NCI-H128 (cell line): Measurements from ENCODE around the gene KLHL29.

Experiments used
- DNase-seq: peaks from one replicate; lab custom pipeline; 2025; ENCODE audit not compliant: unreplicated experiment; lab: John Stamatoyannopoulos, UW

KLHL29 gene

DNA sequence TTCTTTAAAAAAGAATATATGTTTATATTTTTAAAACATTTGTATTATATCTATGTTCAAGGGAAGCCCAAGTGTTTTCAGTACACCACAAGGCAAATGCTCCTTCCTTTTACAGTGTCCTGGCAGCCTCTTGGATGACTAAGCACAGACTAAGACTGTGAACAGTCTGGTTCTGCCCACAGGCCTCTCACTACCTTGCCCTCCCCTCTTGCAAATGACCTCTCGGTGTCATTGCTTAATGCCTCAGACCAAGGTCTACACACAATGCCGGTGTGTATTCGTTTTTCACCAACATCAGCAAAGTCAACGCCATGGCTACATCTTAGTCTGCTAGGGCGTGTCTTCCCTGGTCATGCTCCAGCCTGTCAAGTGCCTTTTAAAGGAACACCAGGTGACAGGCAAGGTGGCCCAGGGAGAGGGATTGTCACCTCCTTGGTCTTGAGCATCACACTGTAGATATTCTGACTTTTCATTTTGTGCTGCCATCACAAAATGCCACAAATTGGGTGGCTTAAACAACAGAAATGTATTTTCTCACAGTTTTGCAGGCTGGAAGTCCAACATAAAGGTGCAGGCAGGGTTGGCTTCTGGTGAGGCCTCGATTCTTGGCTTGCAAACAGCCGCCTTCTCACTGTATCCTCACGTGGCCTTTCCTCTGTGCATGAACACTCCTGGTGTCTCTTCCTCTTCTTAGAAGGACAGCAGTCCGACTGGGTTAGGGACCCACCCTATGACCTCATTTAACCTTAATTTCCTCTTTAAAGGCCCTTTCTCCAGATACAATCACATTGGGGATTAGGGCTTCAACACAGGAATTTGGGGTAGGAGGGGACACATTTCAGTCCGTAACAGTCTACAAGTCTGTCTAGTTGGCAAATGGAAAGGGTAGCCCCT, 266.5 kb downstream of the KLHL29 start:
- no peak for DNase-seq

GRCh38 chr2:23653326-23653725, 268.3 kb downstream of the KLHL29 start:
- no peak for DNase-seq

GRCh38 chr2:23654756-23655155, 269.8 kb downstream of the KLHL29 start:
- no peak for DNase-seq

DNA sequence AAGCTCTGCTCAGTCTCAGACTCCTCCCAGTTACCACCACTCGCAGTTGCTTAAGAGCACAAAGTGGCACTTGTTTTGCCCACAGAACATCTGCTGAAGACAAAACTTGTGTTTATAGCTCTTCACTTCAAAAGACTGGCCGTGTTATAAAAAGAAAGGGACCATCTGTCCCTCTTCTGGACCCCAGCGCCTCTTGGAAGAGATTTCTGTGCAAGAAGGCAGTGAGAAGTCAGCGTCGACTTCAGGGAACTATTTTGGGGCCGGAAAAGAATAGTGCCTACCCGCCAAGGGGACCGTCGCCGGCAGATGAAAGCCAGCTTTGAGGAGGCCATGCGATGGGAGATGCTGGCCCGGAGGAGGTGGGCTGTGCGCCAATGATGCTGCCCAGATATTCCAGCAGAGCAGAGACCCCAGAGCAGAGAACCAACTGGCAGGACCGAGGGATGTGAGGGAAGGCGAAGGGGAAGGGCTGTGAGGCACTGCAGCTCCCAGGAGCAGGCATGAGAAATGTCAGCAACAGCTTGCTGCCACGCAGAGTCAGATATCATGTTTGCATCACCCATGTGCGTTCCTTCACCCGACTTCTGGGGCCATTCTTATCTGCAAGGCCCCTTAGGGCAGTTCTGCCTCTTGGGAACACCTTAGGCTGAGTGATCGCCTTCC, 271.1 kb downstream of the KLHL29 start:
- no peak for DNase-seq

- no peak for DNase-seq
These were observed 271.6 kb downstream of the KLHL29 start for GRCh38 chr2:23656597-23656973.

DNA sequence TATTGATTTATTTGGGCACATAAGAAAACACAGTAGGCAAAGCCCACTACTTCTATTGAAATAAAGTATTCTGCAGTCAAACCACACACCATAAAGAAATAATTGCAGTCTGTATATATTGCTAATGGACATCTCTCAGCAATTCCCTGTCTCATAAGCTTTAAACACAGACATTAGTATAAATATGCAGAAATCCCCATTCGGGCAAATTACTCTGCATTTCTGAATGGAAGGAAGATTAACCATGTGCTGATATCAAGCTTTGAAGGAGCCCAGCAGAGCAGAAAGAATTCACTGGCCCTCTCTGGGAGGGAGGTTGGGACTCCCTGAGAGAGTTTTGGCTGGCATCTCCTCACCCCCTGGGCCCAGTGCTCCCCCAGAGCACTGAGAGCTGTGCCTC, 272.4 kb downstream of the KLHL29 start:
- DNase-seq, result no peak

DNA sequence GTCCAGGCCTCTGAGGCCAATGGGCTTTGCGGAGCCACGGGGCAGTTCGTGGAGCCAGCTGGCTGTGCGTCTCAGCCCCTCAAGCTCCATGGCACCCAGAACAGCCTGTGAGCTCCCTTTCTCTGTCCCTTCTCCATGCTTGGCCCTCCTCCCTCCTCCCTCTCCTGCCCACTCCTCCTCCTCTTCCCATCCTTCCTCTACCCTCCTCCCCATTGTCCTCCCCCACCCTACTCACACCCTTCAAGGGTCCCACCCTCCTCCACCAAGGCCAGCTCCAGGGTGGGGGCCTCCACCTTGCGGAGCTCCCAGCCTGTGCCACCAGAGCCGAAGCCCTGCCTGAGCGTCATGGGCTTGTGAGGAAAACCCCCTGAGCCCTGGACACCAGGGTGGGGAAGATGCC, 273.0 kb downstream of the KLHL29 start:
- no peak for DNase-seq

DNA sequence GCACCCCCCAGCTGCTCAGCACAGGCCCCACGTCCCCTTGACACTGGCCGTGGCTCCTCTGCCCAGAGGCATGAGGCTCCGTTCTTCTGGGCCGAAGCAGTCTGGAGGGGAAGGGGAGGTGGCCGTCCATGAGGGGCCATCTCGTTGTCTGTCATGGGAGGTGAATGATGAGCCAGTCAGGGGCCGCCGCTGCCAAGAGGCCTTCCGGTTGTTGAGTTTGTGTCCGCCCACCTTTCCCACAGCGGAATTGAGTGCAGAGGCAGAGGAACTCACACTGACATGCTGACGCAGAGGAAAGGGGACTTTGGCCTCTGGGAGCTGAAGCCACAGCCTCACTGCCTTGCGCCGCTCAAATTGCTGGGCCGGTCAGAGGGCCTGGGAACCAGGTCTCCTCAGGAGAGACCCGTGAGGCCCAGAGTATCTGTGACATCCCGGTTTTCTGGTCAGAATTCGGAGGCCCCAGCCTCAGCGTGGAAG, 273.5 kb downstream of the KLHL29 start:
- no peak for DNase-seq

- no peak for DNase-seq
These were observed 274.3 kb downstream of the KLHL29 start for GRCh38 chr2:23659328-23659727.

- no peak for DNase-seq
These were observed 274.8 kb downstream of the KLHL29 start for GRCh38 chr2:23659773-23660172.

DNA sequence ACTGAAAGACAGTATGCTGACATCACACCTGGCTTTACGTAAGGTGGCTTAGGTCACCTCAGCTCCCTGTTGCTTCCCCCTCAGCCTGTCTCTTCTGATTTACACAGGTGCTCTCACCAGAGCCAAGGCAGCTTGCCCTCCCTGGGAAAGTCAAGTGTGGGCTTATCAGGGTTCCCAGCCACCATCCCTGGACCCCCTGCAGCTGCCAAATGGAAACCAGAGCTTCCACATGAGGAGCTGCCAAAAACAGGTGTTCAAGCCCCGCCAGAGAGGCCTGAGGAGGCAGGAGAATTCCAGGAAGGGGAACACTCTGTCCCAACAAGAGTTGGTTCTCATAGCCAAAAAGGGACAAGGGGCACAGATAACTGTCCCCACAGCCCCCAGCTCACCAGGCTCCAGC, 275.3 kb downstream of the KLHL29 start:
- no peak for DNase-seq

DNA sequence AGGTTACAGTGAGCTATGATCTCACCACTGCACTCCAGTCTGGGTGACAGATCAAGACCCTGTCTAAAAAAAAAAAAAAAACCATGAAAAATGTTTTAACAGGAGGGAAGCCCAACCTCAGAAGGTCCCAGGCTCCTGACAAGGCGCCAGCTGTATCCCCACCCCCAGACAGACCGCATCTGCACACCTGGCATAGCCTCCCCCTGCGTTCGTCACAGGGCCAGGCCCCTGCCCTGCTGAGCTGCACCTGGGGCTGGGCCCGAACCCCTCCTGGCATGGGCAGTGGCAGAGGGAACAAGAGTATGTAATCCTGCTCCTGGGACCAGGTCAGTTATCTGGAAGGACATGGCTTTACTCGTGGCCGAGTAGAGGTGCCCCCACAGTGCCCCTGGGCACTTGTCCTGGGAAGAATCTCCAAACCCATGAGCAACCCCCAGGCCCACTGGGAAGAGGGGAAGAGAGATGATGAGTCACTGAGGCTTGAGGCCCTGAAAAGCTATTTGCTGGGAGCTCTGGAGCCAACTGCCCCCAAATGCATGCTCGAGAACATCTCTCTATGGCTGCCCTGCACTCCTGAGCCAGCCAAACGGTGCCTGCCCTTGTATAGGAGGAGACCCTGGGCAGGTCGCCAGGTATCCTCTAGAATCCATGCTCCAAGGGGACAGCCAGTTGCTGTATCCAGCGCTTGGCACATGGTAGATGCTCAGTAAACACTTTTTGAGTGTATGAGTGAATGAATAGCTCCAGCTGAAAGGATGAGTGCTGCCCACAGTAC, 276.5 kb downstream of the KLHL29 start:
- no peak for DNase-seq

DNA sequence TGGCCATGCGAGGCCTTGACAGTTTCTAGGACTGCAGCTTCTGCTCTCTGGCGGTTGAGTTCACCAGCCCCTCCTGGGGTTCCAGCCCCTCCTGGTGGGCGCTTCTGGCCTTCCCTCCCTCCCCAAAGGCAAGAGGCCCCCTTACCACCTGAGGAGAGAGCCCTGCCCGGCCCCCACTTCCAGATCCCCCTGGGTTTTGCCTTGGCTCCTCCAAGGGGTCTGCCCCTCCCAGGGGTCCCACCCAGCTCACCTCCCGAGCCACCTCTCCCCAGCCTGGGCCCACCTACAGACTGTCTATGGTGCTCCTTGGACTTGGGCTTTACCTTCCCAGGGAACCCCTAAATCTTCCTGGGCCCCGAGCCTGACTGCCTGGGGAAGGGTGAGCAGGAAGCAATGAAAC, 277.5 kb downstream of the KLHL29 start:
- no peak for DNase-seq

DNA sequence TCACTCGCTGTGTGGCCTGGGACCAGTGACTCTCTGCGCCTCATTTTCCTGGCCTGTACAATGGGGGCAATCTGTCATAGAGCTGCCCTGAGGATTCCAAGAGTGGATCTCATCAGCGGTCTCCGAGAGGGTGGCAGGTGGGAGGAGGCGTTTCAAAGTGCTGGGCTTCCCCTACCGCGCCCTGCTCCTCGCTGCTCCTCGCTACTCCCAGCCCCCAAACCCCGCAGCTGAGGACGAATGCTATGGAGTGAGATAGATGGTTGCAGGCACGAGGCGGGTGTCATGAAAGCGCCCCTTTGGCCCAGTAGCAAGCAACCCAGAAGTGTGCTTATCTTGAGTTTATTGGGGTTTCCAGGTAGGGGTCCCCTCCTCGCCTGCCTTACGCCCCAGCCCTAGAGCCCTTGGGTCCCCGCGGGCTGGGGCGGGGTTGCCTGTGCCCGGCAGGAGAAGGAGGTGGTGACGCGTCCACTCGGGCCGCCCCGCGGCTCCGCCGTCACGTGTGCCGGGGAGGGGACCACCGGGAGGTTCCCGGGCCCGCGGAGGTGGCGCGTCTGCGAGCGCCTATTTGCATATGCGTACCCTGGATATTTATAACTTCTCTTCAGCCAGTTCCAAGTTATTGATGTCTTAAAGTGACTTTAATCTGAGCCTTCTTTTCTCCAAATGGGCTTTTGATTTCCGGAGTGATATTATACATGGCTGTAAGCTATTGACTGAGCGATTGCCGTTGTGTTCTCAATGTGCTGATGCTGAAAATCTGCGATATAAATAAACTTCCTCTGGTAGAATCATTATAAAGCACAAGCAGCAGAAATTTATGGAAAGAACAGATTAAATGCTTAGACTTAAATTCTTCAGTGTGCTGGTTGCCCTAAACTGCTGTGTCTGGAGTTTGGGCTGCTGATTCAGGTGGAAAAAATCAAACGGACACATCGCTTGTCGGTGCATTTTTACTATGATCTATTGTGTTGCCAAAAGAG, 278.3 kb downstream of the KLHL29 start:
- no peak for DNase-seq

GRCh38 chr2:23664066-23664788, 279.2 kb downstream of the KLHL29 start:
- DNase-seq, result no peak

- DNase-seq, result no peak
These were observed 281.4 kb downstream of the KLHL29 start for GRCh38 chr2:23666241-23666979.

DNA sequence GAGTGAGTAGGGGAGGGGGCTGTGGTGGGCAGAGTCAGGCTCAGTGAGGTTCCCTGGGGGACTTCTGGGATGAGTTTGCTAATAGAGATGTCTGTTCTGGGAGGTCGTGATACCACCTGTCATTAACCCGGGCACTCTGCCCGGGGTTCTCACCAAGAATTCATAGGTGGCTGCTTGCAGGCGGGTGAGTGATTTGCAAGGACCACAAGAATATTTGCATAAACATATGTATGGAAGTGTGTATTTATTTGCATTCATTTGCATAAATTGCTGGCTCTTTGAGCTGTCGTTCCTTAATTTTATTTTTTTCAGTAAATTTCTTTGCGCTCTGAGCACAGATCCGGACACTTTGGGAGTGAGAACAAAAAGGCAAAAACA, 282.0 kb downstream of the KLHL29 start:
- DNase-seq, result no peak

- DNase-seq, result no peak
These were observed 283.9 kb downstream of the KLHL29 start for GRCh38 chr2:23668756-23669304.
